ENCODE data around the gene DGKQ. TPM values are rescaled to one million over a fixed set of nuclear protein-coding genes. Genes with fewer than 3 reads are reported as not detected.
A peak's percentile ranks its signal among the peaks of the same experiment; 100 is the strongest.

DGKQ gene
- total RNA-seq, 1 donor from 2014 or later: 10.1 TPM

DNA sequence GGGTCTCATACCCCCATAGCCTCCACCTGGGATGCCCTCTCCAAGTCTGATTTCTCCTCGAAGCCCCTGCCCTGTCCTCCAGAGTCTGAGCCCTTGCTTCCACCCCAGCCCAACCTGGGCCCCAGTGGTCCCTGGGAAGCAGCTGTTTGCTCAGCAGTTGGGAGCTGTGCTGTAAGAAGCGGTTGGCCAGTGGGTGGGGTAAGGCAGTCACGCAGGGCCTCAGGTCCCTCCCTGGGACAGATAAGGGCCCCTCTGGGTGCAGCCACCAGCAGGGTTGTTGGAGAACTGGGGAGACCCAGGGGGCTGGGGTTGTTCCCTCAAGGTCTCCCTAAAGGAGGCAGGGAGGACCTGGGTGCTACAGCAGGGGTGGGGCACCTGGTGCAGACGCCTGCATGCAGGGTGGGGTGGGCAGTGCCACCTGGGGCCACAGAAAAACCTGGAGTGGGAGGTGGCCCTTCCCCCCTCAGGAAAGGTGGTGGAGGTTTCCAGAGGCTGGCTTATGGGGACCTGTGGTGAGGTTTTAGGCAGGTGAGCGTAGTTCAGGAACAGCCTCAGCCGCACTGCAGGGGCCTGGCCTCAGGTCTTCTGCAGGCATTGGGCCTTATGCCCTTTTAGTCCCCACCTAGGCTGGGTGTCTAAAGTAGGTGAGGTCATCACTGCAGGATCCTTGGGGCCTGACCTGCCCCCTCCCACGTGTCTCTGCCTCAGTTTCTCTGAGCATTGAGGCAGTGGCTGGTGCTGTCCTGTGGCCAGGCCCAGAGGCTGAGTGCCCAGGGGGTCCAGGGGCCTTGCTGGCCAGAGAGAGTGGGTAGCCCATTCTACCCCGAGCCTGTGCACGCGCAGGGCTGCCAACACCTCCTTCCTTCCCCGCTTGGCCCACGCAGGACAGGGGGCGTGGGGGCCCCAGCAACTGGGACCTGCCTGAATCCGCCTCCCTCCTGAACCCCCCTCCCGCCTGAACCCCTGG, 22.9 kb upstream of the DGKQ start:
- DNase-seq (ENCODE audit: low spot score): no peak

DNA sequence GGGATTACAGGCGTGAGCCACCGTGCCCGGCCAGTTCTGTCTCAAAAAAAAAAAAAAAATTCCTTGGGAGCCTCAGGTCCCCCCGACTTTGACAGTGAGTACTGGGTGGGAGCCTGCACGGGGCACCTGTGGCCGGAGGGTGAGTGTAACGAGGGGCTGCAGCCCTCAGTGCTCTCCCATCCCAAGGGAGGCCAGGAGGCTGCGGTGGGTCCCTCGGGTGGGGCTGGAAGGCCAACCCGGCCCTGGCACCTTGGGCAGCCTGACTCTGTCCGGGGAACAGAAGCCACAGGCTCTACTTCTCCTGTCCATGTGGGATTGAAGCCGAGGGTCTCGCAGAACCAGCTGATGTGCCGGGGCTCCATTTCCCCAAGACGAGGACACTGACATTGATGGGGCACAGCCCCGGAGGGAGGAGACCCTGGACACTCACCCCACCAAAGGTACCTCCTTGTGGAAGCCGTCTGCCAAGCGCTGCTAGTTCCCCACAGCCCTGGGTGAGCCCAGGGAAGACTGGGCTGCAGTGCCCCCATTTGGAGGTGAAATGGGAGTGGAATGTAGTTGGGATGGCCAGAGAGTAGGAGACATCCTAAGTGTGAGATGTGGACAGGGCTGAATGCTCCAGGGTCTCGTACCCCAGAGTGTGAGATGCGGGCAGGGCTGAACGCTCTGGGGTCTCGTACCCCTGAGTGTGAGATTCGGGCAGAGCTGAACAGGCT, 22.1 kb upstream of the DGKQ start:
- DNase-seq (ENCODE audit: low spot score): no peak

- DNase-seq (ENCODE audit: low spot score): no peak
These were observed 20.0 kb upstream of the DGKQ start, which contains the start of gene SLC26A1 for GRCh38 chr4:993111-994029. TSS of gene SLC26A1 (minus strand) at chr4:993404. CDS start at chr4:991703, 1,701 bp downstream.

DNA sequence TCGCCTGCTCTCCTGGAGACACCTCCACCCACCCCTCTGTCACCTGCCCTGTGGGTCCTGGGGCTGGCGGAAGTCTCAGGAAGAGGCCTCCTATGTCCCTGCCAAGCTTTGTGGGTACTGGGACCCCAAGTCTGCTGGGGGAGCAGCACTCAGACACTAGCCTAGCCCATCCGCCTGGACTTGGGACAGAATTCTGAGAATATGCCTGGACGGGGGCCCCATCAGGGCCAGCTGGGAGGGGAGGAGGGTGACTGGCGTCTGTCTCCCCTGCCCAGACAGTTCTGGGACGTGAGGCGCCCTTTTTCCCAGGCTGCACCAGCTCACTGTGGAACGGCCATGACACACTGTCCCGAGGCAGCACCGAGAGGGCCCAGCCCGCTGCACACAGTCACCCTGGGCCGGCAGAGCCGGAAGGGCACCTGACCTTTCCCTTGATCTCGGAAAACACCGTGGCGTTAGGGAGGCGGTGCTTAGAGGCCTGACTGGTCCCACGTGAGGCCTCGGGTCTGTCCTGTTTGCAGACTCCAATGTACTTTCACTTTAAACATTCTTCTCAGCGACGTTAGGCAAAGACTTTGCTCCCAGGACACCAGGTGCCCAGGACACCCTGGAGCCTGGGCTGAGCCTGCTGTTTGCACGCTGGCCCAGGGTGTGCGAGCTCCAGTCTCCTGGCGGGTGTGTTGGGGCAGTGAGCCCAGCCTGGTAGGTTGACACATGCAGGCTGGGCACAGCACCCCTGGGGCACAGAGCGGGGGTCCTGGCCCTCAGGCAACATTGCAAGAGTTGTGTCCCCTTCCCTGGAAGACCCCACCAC, 19.1 kb upstream of the DGKQ start:
- DNase-seq (ENCODE audit: low spot score): no peak

DNA sequence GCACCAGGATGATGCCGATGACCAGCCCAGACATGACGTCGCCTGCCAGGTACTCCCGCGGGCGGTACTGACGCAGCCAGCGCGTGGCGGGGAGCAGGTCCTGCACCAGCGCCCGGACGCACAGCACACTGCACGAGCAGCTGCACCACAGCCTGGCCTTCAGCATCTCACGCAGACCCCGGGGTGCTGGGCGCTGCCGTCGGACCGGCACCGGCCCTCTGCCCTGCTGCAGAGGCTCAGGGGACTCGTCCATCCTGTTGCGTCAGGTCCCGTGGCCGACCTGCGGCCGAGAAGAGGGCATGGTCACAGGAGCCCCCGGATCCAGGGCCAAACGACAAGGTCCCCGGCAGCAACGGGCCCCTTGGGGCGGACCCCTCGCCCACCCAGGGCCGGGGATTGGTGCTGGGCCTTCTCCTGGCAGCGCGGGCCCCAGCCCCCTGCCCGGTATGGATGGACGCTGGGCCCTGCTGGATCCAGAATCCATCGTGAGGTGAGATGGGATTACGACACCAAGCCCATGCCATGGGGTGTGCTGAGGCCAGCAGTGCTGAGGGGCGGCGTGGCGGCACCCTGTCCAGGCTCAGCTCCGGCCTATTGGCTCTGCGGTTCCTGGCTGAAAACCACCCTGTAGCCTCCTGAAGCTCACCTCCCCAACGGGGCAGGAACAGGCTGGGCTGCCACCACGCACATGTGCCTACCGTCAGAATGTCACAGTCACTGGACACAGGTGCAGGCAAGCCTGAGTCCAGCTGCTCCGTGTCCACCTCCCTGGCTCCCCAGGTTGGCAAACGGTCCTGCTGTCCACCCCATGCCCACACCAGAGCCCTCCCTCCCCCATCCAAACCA, 18.3 kb upstream of the DGKQ start:
- DNase-seq (ENCODE audit: low spot score): no peak

DNA sequence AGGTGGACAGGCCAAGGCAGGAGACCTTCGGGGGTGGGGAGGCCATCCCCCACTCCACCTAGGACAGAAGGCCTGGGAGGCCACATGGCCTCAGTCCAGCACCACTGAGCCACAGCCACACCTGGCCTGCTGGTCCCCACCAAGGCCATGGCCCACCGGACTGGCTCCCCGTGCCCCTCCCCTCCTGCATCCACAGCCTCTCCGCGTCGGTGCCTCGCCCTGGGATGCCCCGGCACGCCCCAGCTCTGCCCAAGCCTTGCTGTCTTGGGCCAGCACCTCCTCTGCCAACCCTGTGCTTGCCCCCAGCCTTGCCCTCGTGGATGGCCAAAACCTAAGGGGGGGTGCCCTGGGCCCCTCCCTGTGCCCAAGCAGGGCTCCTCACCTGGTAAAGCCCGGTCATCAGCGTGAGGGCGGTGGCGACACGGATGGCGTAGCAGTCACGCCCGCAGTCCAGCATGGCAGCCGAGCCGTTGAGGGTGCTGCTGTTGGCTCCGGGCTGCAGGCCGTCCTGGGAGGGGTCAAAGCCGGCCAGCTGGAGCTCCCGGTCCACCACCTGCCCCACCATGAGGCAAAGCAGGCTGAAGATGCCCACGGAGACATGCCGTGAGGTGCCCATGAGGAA, 17.5 kb upstream of the DGKQ start:
- DNase-seq (ENCODE audit: low spot score): no peak

- no peak for DNase-seq (ENCODE audit: low spot score)
These were observed 16.5 kb upstream of the DGKQ start for GRCh38 chr4:989722-990471.

DNA sequence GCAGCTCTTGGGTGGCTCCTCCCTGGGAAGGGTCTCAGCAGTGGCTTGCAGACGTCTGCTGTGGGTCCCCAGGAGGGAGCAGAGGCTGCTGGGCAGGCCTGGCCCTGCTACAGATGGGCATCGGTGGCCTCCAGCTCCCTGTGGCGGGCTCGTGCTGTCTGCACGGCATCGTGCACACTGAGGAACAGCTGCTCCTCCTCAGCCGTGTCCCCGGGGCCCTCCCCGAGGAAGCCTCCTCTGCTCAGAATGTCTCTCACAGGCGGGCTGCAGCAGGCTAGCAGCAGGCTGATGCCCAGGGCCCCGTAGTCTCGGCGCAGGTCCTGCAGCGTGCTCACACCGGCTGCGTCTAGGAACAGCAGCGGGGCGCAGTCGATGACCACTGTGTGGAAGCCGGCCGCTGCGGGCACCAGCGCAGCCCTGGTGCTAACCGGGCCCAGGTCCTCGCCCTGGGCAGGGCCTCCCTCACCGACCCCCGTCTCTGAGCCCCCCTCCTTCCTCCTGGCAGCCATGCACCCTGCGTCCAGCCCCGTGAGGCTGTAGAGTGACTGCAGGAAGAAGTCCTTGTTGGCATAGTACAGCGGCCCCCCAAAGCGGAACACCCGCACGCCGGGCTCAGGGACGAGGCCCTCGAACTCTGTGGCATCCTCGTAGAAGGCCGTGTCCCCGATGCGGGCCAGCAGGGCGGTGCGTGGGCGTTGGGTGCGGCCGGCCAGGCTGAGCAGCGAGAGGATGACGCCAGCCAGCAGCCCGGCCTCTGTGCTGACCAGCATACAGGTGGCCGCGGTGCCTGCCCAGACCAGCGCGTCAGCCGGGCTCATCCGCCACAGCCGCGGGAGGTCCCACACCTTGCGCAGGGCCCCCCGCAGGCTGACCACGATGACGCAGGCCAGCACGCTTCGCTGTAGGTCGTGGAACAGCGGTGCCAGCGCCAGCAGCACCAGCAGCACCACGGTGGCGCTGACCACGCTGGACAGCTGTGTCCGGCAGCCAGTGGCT, 15.7 kb upstream of the DGKQ start:
- no peak for DNase-seq (ENCODE audit: low spot score)

- DNase-seq (ENCODE audit: low spot score): no peak
These were observed 14.5 kb upstream of the DGKQ start for GRCh38 chr4:987624-988513.

GRCh38 chr4:986879-987623, 13.7 kb upstream of the DGKQ start, which contains the start of gene IDUA:
TSS of gene IDUA (plus strand) at chr4:987044. CDS start at chr4:987085, 41 bp downstream.
- DNase-seq (ENCODE audit: low spot score): peak; percentile 95

- no peak for DNase-seq (ENCODE audit: low spot score)
These were observed 13.1 kb upstream of the DGKQ start for GRCh38 chr4:986428-986878.

- DNase-seq (ENCODE audit: low spot score): no peak
These were observed 11.9 kb upstream of the DGKQ start for GRCh38 chr4:985123-985830.

- no peak for DNase-seq (ENCODE audit: low spot score)
These were observed 11.1 kb upstream of the DGKQ start for GRCh38 chr4:984336-985054.

GRCh38 chr4:982814-983213, 9.4 kb upstream of the DGKQ start:
- no peak for DNase-seq (ENCODE audit: low spot score)
